GM21515 (cell line): ENCODE data around the gene CDCA8.

Experiments used
- ATAC-seq: cut with Tn5 transposase; IDR thresholded peaks from one replicate; pipeline ENCODE4 v1.9.1; 2021; ENCODE audit not compliant: unreplicated experiment

Gene CDCA8

GRCh38 chr1:37714689-37715088 is 22.4 kb downstream of the CDCA8 start:
- no peak for ATAC-seq

GRCh38 chr1:37716321-37716720 is 24.0 kb downstream of the CDCA8 start:
- no peak for ATAC-seq

- no peak for ATAC-seq
Measured at GRCh38 chr1:37717631-37718030, 25.3 kb downstream of the CDCA8 start.

- no peak for ATAC-seq
Measured at GRCh38 chr1:37718181-37718900, 26.0 kb downstream of the CDCA8 start.

GRCh38 chr1:37718901-37719571 is 26.7 kb downstream of the CDCA8 start:
- ATAC-seq: no peak

- ATAC-seq: no peak
Measured at GRCh38 chr1:37719572-37720195, 27.4 kb downstream of the CDCA8 start.

- ATAC-seq: no peak
Measured at GRCh38 chr1:37720231-37721130, 28.2 kb downstream of the CDCA8 start.

GRCh38 chr1:37721565-37721964 is 29.2 kb downstream of the CDCA8 start:
- ATAC-seq: no peak

- no peak for ATAC-seq
Measured at GRCh38 chr1:37722181-37723071, 30.1 kb downstream of the CDCA8 start.

GRCh38 chr1:37723072-37723389 is 30.7 kb downstream of the CDCA8 start:
- no peak for ATAC-seq

GRCh38 chr1:37723390-37724078 is 31.2 kb downstream of the CDCA8 start:
- ATAC-seq: no peak

GRCh38 chr1:37724575-37724974 is 32.3 kb downstream of the CDCA8 start:
- no peak for ATAC-seq

GRCh38 chr1:37725851-37726613 is 33.7 kb downstream of the CDCA8 start:
- ATAC-seq: no peak

GRCh38 chr1:37726751-37727585 is 34.7 kb downstream of the CDCA8 start:
- ATAC-seq: no peak

- ATAC-seq: no peak
Measured at GRCh38 chr1:37728416-37728815, 36.1 kb downstream of the CDCA8 start.

- no peak for ATAC-seq
Measured at GRCh38 chr1:37730376-37730775, 38.1 kb downstream of the CDCA8 start.

- no peak for ATAC-seq
Measured at GRCh38 chr1:37731312-37732019, 39.1 kb downstream of the CDCA8 start.
